NT2/D1 (cell line): ENCODE results near the gene AGAP1.

Experiments used
- DNase-seq: peaks from one replicate; pipeline ENCODE4 v3.0.0-alpha.2; 2011; ENCODE audit warnings: low read depth, low spot score
- H3K27me3 ChIP-seq: 2 replicates; pipeline ENCODE4 v1.6.0; 2011; ENCODE audit warnings: mild to moderate bottlenecking; ENCODE audit not compliant: insufficient read length, insufficient read depth
- H3K36me3 ChIP-seq: 2 replicates; pipeline ENCODE4 v1.6.1; 2011; ENCODE audit warnings: mild to moderate bottlenecking, low read length, mixed read lengths; ENCODE audit not compliant: insufficient read depth, insufficient read length
- H3K4me1 ChIP-seq: 2 replicates; pipeline ENCODE4 v1.5.1; 2011; ENCODE audit not compliant: insufficient read depth, insufficient read length
- H3K4me3 ChIP-seq: 2 replicates; pipeline ENCODE4 v1.5.1; 2011; ENCODE audit warnings: low read depth; ENCODE audit not compliant: insufficient read length
- H3K9ac ChIP-seq: 2 replicates; pipeline ENCODE4 v1.6.0; 2011; ENCODE audit warnings: low read depth; ENCODE audit not compliant: insufficient read length
- H3K9me3 ChIP-seq: 2 replicates; pipeline ENCODE4 v1.5.1; 2011; ENCODE audit warnings: mild to moderate bottlenecking, low read length; ENCODE audit not compliant: insufficient read depth
- SUZ12 ChIP-seq: IDR thresholded peaks from 2 replicates; pipeline ENCODE4 v1.6.1; 2011; ENCODE audit not compliant: insufficient read length, insufficient read depth; ENCODE audit errors: extremely low read depth
- YY1 ChIP-seq: IDR thresholded peaks from 2 replicates; pipeline ENCODE4 v1.6.1; 2011; ENCODE audit not compliant: insufficient read length, insufficient read depth
- ZNF274 ChIP-seq: IDR thresholded peaks from 2 replicates; pipeline ENCODE4 v1.6.1; 2011; ENCODE audit warnings: mild to moderate bottlenecking, low read depth, low read length

The AGAP1 gene

DNA sequence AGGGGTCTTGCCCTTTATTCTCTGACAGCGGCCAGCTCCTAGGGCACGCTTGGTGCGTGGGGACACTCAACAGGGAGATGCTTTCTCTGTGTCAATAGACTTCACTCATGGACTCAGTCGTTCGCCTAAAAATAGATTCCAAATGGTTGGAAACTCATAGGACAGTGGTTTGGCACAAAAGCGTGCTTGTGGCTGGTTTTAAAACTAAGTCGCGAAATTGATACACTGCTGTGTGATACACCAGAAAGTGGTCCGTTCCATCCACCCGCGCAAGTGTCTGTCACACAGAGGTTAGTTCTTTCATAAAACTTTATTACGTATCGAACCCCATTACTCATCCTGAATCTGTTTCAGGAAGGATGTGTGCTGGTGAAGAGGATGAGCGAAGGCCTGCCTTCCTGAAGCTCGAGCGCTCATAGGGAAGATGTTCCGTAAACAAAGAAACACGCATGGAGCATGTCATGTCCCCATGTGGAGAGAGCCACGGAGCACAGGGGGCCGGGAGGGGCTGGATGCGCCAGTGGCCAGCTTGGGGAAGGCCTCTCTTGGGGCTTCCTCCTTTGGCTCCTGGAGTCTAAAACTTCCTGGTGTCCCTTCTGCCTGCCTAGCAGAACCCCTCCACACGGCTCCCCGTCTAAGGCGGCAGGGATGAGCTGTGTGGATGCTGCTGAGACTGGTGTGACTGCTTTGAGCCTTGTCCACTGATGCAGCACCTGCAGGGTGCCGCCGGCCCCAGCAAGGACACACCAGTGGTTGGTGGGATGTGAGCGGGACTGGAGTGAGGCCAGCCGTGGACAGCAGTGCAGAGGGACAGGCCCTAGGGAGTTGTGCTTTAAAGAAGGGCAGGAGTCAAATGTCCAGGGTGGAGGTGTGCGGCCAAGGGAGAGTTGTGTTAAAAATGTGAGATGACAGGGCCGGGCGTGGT, 467.1 kb downstream of the AGAP1 start:
- Histone ChIP-seq H3K9ac (no peak overlapping the region), H3K36me3 (no peaks in the 10 kb centered on the region), H3K4me3 (no peak overlapping the region), H3K27me3 (no peaks in the 10 kb centered on the region), H3K9me3 (no peaks in the 10 kb centered on the region), H3K4me1 (no peaks in the 10 kb centered on the region)
- TF ChIP-seq SUZ12, result no peak
- no peak for TF ChIP-seq YY1
- no peak for TF ChIP-seq ZNF274
- DNase-seq, result no peak

DNA sequence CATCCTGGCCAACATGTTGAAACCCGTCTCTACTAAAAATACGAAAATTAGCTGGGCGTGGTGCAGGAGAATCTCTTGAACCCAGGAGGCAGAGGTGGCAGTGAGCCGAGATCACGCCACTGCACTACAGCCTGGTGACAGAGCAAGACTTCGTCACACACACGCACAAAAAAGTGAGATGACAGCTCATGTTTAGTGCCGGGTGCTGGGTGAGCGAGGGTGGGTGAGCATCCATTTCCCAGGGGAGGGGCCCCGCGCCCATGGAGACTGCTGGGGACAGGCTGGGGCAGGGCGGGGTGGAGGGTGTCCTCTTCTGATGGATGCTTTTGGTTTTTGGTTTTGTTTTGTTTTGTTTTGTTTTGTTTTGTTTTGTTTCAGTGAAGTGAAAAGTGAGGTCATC, 467.9 kb downstream of the AGAP1 start:
- Histone ChIP-seq H3K9me3 (no peaks in the 10 kb centered on the region), H3K27me3 (no peaks in the 10 kb centered on the region), H3K36me3 (no peaks in the 10 kb centered on the region), H3K4me3 (no peak overlapping the region), H3K9ac (no peak overlapping the region), H3K4me1 (no peaks in the 10 kb centered on the region)
- TF ChIP-seq YY1 (no peak), ZNF274 (no peak), SUZ12 (no peak)
- DNase-seq, result no peak

DNA sequence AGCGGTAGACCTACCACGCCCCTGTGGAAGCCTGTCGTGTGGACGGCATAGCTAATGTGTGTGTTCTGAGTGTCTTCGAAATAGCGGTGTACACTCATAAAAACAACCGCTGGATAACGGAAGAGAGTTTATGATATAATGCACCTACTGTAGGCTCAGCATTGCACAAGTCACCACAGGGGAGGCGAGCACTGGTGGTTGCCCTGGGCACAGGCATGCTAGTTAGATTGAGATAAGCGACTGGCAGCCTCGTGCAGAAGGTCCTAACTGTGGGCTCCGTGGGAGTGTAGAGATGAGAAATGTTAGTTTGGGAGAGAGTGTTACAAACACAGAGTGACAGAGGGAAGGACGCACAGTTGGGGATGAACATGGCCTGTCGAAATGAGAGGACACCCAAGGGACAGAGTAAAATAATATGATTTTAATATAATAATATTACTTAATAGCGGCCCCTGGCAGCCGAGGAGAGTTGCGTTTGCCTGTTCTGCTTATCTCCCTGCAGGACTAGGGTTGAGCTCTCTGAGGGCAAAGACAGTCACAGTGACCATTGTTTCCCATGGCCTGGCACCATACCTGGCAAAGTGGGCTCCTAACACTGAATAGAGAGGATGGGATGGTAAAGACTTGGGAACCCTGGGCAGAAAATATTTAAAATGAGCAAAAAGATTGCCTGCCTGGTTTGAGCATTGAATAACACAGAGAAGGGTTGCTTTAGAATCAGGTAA, 470.2 kb downstream of the AGAP1 start:
- TF ChIP-seq ZNF274, result no peak
- no peak for TF ChIP-seq SUZ12
- no peak for TF ChIP-seq YY1
- DNase-seq, result no peak
- H3K4me3 ChIP-seq, result no peak overlapping the region

DNA sequence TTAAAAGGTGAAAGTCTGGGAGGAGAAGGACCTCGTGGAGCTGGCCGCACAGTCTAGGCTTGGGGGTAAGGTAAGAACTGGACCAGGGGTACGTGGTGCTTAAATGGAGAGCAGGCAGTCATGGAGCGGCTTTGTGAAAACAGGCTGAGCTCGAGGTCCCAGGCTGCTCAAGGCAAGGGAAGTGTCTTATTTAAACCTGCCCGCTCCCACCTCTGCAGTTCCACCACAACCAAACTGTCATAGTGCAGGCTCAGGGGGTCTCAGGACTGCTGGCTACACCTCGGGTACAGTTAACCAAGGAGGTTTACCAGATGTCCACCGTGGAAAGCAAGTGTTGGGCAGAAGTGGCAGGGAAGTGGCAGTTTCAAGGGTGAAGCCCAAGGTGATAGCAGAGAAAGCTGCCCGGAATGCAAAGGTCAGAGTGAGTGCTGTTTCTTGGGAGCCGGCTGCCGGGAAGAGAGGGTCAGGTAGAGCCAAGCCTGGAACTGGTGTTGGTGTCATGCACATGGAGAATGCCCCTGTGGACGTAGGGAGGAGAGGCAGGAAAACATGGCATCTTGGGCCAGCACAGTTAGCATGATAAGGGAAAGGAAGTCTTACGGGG, 471.0 kb downstream of the AGAP1 start:
- no peaks in the 10 kb centered on the region for H3K9me3 ChIP-seq
- no peak overlapping the region for H3K9ac ChIP-seq
- TF ChIP-seq ZNF274 (no peak), YY1 (no peak), SUZ12 (no peak)
- H3K27me3 ChIP-seq, result no peaks in the 10 kb centered on the region
- no peak for DNase-seq
- peaks cover 12% of the 10 kb centered on the region for H3K36me3 ChIP-seq
- no peaks in the 10 kb centered on the region for H3K4me1 ChIP-seq
- no peak overlapping the region for H3K4me3 ChIP-seq

More for the DNA sequence above, 470.2 kb downstream of the AGAP1 start:
- Histone ChIP-seq H3K4me1 (no peaks in the 10 kb centered on the region), H3K9me3 (no peaks in the 10 kb centered on the region), H3K27me3 (no peaks in the 10 kb centered on the region), H3K9ac (no peak overlapping the region), H3K36me3 (peaks cover 6% of the 10 kb centered on the region)

DNA sequence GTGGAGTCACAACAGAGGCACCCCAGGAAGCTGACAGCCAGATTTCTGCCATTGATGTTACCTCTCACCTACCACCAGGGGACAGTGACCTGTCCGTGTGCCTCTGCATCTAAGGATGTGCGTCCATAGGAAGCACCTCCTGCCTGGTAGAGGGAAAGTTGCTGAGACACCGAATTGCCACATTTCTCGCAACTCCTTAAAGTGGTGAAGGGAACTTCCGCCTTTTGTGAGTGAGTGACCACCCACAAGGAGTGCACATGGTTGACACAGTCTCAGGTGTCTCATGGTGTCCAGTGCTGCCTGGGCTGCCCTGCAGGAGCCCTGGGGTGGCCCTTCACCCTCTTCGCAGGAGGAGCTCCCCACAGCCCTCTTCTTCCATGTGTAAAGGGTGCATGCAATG, 472.6 kb downstream of the AGAP1 start:
- no peaks in the 10 kb centered on the region for H3K27me3 ChIP-seq
- no peaks in the 10 kb centered on the region for H3K9me3 ChIP-seq
- H3K4me3 ChIP-seq, result no peak overlapping the region
- DNase-seq, result no peak
- no peak overlapping the region for H3K9ac ChIP-seq
- TF ChIP-seq ZNF274 (no peak), SUZ12 (no peak), YY1 (no peak)
- H3K36me3 ChIP-seq, result peaks cover 18% of the 10 kb centered on the region
- H3K4me1 ChIP-seq, result no peaks in the 10 kb centered on the region

DNA sequence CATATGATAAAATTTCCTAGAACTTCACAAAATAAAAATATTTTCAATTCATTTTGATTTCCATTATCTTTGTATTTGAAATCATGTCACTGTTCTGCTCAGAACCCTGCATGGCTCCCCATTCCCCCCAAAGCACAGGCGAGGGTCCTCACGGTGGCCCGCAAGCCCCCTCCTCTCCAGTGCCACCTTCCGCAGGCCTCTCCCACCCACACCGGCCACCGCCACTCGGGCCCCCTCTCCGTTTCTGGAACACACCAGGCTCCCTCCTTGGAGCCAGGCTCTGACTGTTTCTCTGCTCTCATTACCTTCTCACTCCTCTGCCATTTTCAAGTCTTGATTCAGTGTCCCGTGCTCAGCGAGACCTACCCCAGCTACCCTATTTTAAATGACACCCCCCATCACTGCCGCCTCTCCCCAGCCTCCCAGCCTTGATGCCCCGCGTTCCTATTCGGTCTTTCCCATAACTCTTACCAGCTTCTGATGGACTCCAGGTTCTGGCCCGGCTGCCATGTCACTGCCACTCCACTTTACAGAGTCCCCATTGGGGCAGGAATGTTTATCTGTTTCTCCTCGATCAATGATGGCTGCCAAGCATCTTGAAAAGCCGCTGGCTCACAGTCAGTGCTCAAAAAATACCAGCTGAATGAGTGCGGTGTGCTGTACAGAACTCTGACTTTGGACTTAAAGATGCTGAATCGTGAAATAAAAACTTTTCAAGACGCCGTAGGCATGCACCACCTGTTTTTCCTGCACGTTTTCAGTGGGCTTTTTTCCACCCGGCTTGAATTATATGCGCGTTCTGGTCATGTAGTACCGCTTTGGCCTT, 473.3 kb downstream of the AGAP1 start:
- DNase-seq, result no peak
- Histone ChIP-seq H3K9me3 (no peaks in the 10 kb centered on the region), H3K4me1 (no peaks in the 10 kb centered on the region), H3K4me3 (no peak overlapping the region), H3K9ac (no peak overlapping the region), H3K27me3 (no peaks in the 10 kb centered on the region), H3K36me3 (peaks cover 18% of the 10 kb centered on the region)
- TF ChIP-seq YY1, result no peak
- TF ChIP-seq ZNF274, result no peak
- TF ChIP-seq SUZ12, result no peak
